SU-DHL-6 (cell line): Measurements from ENCODE around the gene ORM2.

ENCODE experiments used
- H2AFZ ChIP-seq: fragments of 200-600 bp; sonication (generic); 2 replicates; pipeline ENCODE4 v1.6.1; 2014; ENCODE audit warnings: low read depth, mild to moderate bottlenecking, moderate library complexity, mixed read lengths, antibody characterized with exemption, low read length; ENCODE audit not compliant: severe bottlenecking
- H3F3A ChIP-seq: fragments of 200-600 bp; shearing (Covaris generic); 2 replicates; pipeline ENCODE4 v1.6.0; 2016; ENCODE audit warnings: antibody characterized with exemption, mild to moderate bottlenecking; ENCODE audit not compliant: insufficient read depth
- H3K27ac ChIP-seq: fragments of 200-600 bp; sonication (generic); 2 replicates; pipeline ENCODE4 v1.5.1; 2016; ENCODE audit warnings: low read depth, mild to moderate bottlenecking, low read length, moderate library complexity, mixed read lengths
- H3K27me3 ChIP-seq: fragments of 200-600 bp; sonication (generic), shearing (Covaris generic); 2 replicates; pipeline ENCODE4 v1.6.0; 2014; ENCODE audit warnings: mild to moderate bottlenecking, low read length
- H3K36me3 ChIP-seq: fragments of 200-600 bp; sonication (generic); 2 replicates; pipeline ENCODE4 v1.6.1; 2014; ENCODE audit warnings: mild to moderate bottlenecking, low read length, mixed read lengths
- H3K4me2 ChIP-seq: fragments of 300-600, 200-600 bp; shearing (Covaris generic), sonication (generic); 2 replicates; pipeline ENCODE4 v1.6.0; 2014; ENCODE audit warnings: low read length, low read depth, mild to moderate bottlenecking; ENCODE audit not compliant: poor library complexity, severe bottlenecking
- H3K4me3 ChIP-seq: fragments of 200-600 bp; sonication (generic); 2 replicates; pipeline ENCODE4 v1.5.1; 2014; ENCODE audit warnings: antibody characterized with exemption, low read length, mild to moderate bottlenecking, mixed read lengths; ENCODE audit not compliant: insufficient read depth, poor library complexity, severe bottlenecking
- H3K79me2 ChIP-seq: fragments of 200-600 bp; sonication (generic); 2 replicates; pipeline ENCODE4 v1.6.1; 2014; ENCODE audit warnings: mild to moderate bottlenecking, low read length, moderate library complexity; ENCODE audit not compliant: insufficient read depth
- H3K9ac ChIP-seq: fragments of 200-600 bp; sonication (generic); 2 replicates; pipeline ENCODE4 v1.7.0; 2014; ENCODE audit warnings: mild to moderate bottlenecking, low read length
- H3K9me2 ChIP-seq: fragments of 200-600 bp; sonication (generic); replicated peaks from 2 replicates; pipeline ENCODE4 v1.6.1; 2014; ENCODE audit warnings: low read length; ENCODE audit not compliant: insufficient read depth
- H3K9me3 ChIP-seq: fragments of 200-600 bp; sonication (generic); 2 replicates; pipeline ENCODE4 v1.6.1; 2014; ENCODE audit warnings: low read length, mixed read lengths; ENCODE audit not compliant: insufficient read depth
- H4K20me1 ChIP-seq: fragments of 200-600 bp; sonication (generic); 2 replicates; pipeline ENCODE4 v1.6.1; 2014; ENCODE audit warnings: low read depth, mild to moderate bottlenecking, antibody characterized with exemption, low read length, moderate library complexity, mixed read lengths
- EZH2phosphoT487 ChIP-seq: fragments of 200-600 bp; sonication (generic), shearing (Covaris generic); conservative IDR thresholded peaks from 2 replicates; pipeline ENCODE4 v1.6.1; 2018; ENCODE audit warnings: mild to moderate bottlenecking, antibody characterized with exemption, low read length, moderate library complexity, mixed read lengths
- TF ChIP-seq, protein P1 (sequence below): fragments of 200-600 bp; sonication (generic); IDR thresholded peaks from one replicate; pipeline ENCODE4 v1.5.1; 2017; ENCODE audit warnings: antibody characterized with exemption, mild to moderate bottlenecking, low read length, moderate library complexity; ENCODE audit not compliant: insufficient read depth, poor library complexity, severe bottlenecking

ORM2 gene

DNA sequence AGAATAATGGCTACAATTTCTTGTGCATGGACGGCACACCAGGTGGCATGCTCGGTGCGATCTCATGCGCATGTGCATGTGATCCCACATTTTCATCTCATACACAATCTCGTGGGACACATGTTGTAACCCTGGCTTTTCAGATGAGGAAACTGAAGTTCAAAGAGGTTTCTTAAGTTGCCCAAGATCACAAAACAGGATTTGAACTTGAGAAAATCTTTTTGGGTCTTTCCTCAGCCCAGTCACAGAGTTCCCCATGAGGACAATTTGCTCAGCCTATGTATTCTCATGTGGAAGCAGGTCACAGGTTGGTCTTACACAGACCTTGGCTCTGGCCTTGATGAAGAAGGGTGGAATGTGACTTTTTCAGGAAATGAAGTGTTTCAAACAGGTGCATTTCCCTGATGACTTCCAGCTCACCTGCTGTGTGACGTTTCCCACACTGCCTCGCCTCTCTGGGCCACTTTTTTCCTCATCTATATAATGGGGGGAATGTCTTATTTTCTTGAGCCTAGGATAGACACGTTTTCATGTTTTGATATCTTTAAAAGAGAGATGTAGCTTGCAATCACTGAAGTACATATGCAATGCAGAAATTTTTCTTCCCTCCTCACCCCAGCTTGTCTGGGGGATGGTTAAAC lies 13.8 kb upstream of the ORM2 start:
- H3K27me3 ChIP-seq, result no peaks in the 10 kb centered on the region
- H3K9me3 ChIP-seq, result no peaks in the 10 kb centered on the region
- H4K20me1 ChIP-seq, result no peaks in the 10 kb centered on the region
- H3K9me2 ChIP-seq, result no peaks in the 10 kb centered on the region
- TF ChIP-seq EZH2phosphoT487, result no peak
- TF ChIP-seq, protein P1, sequence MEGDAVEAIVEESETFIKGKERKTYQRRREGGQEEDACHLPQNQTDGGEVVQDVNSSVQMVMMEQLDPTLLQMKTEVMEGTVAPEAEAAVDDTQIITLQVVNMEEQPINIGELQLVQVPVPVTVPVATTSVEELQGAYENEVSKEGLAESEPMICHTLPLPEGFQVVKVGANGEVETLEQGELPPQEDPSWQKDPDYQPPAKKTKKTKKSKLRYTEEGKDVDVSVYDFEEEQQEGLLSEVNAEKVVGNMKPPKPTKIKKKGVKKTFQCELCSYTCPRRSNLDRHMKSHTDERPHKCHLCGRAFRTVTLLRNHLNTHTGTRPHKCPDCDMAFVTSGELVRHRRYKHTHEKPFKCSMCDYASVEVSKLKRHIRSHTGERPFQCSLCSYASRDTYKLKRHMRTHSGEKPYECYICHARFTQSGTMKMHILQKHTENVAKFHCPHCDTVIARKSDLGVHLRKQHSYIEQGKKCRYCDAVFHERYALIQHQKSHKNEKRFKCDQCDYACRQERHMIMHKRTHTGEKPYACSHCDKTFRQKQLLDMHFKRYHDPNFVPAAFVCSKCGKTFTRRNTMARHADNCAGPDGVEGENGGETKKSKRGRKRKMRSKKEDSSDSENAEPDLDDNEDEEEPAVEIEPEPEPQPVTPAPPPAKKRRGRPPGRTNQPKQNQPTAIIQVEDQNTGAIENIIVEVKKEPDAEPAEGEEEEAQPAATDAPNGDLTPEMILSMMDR, result no peak
- no peaks in the 10 kb centered on the region for H3K79me2 ChIP-seq
- H2AFZ ChIP-seq, result no peak overlapping the region
- H3K4me2 ChIP-seq, result no peak overlapping the region
- no peak overlapping the region for H3K9ac ChIP-seq
- no peaks in the 10 kb centered on the region for H3F3A ChIP-seq
- H3K27ac ChIP-seq, result no peak overlapping the region
- H3K4me3 ChIP-seq, result no peak overlapping the region
- no peaks in the 10 kb centered on the region for H3K36me3 ChIP-seq

DNA sequence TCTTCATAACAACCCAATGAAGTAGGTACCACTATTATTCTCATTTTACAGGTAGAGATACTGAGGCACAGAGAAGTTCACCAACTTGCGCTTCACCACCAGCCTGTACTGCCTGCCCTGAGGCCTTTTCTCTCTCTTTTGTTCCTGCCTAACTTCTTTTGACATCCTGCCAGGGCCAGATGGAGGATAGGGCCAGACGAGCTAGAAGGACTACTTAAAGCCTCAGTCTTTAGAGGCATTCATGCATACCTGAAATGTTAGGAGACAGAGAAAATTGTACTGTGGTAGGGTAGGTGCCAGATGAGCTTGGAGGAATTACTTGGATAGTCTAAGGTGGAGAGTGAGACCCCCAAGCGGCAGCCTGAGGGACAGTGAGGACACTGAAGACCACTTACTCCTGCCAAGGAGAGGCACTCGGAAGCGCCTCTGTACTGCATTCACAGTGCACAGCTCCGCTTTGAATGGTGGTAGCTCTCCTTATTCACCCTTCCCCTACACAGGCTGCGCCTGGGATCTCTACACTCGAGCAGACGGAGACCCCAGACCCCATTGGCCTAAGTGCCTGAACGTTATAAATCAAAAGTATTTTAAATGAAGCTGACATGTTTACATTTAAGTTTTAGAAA lies 13.0 kb upstream of the ORM2 start:
- Histone ChIP-seq H3K4me2 (no peak overlapping the region), H3F3A (no peaks in the 10 kb centered on the region), H3K27ac (no peak overlapping the region), H3K36me3 (no peaks in the 10 kb centered on the region), H3K9me2 (no peaks in the 10 kb centered on the region), H4K20me1 (no peaks in the 10 kb centered on the region), H3K4me3 (no peak overlapping the region), H3K79me2 (no peaks in the 10 kb centered on the region), H3K9ac (no peak overlapping the region), H2AFZ (no peak overlapping the region), H3K9me3 (no peaks in the 10 kb centered on the region), H3K27me3 (no peaks in the 10 kb centered on the region)
- TF ChIP-seq EZH2phosphoT487, result no peak
- TF ChIP-seq, protein P1, result no peak

DNA sequence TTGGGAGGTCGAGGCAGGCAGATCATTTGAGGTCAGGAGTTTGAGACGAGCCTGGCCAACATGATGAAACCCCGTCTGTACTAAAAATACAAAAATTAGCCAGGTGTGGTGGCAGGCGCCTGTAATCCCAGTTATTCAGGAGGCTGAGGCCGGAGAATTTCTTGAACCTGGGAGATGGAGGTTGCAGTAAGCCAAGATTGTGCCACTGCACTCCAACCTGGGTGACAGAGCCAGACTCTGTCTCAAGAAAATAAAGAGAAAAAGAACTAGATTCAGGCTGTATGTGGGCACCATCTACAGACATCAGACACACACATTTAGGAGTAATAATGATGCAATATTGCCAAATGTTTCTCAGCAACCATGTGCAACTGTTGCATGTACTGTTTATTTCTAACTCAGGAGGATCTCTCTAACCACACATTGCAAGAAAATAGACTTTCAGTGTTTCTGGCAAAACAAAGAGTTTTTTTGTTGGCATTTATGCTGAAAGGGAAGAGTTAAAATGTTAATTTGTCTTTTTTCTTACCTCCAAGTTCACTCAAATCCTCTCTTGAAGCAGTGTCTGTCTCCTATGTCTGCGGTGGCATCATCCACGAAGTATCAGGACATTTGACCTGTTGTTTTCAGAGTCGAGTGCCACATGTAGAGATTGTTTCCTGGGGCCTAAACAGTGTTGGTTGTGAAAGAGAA lies 11.9 kb upstream of the ORM2 start:
- Histone ChIP-seq H3K27ac (no peak overlapping the region), H3K79me2 (no peaks in the 10 kb centered on the region), H3K4me3 (no peak overlapping the region), H3F3A (no peaks in the 10 kb centered on the region), H3K9me2 (no peaks in the 10 kb centered on the region), H3K27me3 (no peaks in the 10 kb centered on the region), H3K9ac (no peak overlapping the region), H2AFZ (peak overlapping the region; percentile 29), H4K20me1 (no peaks in the 10 kb centered on the region), H3K4me2 (no peak overlapping the region), H3K9me3 (no peaks in the 10 kb centered on the region), H3K36me3 (no peaks in the 10 kb centered on the region)
- no peak for TF ChIP-seq EZH2phosphoT487
- TF ChIP-seq, protein P1, result no peak
